SK-N-MC (cell line): ENCODE results near the gene TTC29.

Source experiments
- EZH2 ChIP-seq: fragments of 200-600 bp; sonication (generic); IDR thresholded peaks from one replicate; pipeline ENCODE4 v1.6.1; 2017; ENCODE audit warnings: antibody characterized with exemption
- FOXP2 ChIP-seq: optimal IDR thresholded peaks from 2 replicates; pipeline ENCODE3; 2011; ENCODE audit warnings: mild to moderate bottlenecking, moderate library complexity; ENCODE audit not compliant: insufficient read depth; ENCODE audit errors: extremely low read length, control extremely low read depth

DNA sequence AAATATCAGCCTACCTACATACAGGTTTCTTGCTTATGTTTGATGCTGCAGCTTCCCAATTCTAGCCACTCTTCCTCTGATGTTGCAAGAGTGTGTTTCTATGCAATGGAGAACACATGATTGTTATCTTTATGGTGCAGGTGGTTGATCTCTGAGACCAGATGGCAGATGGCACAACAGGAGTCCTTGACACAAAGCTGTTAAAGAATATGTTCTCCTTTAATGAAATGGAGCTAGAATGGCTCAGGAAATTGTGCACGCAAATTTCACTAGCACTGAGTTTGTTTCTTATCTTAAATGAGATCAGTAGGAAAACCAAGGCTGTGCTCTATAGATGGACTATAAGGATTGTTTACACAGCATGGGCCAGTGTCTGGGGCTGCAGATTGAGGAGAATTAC, 29.9 kb upstream of the TTC29 start:
- TF ChIP-seq FOXP2 = no peak
- no peak for TF ChIP-seq EZH2
